ENCODE results near the gene NELFA.

The NELFA gene

GRCh38 chr4:1961563-1961962, 47.2 kb downstream of the NELFA start:
- no peak for DNase-seq

DNA sequence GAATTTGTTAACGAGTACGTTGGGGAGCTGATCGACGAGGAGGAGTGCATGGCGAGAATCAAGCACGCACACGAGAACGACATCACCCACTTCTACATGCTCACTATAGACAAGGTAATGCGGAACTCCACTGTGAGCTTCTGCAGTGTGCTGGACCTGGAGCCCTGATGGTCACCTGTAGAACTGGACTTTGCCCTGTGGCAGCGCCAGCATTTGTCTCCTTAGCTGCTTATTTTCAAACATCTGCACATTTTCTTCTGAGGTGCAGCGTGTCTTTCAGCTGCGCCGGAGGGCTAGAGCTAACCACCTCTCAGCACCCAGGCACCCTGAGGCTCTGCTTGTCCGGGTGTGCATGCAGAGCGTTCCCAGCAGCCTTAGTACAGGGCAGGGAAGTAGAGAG, 47.7 kb downstream of the NELFA start:
- DNase-seq = no peak

GRCh38 chr4:1960170-1960825, 48.5 kb downstream of the NELFA start:
- no peak for DNase-seq

DNA sequence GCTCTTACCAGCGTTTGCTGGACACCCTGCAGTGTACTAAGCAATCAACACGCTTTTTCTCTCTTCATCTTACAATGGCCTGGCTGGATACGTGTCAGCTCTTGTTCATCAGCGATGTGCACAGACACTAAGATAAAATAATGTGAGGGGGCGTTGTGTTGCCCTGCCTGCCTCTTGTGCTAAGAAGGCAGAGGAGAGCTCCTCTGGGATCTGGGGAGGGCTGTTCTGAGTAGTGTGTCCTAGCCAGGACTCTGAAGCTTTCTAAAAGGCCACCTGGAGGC, 49.7 kb downstream of the NELFA start:
- DNase-seq = no peak

DNA sequence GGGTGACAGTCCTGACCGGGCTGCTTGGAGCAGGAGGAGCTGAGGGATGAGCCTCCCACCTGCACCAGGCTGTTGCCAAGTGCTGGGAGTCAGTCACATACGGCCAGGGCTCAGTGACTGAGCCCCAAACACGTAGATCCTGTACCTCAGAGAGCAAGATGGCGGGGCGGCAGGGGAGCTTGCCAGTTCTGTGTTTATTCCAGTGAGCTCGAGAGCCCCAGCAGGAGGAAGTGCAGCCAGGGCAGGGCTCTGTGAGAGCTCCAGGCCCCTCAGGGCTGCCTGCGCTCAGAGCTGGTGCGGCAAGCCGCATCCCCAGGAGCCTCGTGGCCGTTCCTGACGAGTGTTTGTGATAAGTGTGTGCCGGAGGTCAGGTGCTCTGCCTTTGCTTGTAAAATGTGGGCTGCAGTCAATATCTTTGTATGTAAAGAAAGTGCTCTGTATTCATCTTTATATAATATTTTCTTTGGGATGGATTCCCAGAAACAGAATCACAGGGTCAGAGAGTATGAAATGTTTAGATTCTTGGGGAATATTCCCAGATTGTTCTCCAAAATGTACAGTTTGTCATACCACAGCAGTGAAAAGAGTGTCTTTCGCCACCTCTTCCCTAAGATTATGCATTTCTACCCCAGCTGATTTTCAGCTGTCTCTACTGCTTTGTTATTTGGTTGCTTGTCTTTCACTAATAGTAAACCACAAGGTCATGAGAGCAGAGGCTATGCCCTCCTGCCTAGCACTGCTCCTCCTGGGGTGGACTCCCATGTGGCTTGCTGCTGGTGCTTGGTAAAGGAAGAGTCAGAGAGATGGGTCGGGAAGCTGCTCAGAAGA, 50.3 kb downstream of the NELFA start:
- DNase-seq = no peak

GRCh38 chr4:1956631-1957030, 52.1 kb downstream of the NELFA start:
- no peak for DNase-seq

DNA sequence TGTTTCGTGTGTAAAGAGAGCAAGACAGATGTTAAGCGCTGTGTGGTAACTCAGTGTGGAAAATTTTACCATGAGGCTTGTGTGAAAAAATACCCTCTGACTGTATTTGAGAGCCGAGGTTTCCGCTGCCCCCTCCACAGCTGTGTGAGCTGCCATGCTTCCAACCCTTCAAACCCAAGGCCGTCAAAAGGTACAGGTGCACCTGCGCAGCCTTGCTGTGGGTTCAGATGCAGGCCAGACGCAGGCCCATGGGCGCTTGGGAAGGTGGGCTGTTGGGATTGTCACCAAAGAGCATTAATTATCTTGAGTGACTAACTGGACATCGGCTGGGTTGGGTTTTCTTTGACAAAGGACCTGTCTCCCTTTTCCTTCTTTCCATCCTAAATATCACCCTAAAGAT, 55.4 kb downstream of the NELFA start:
- DNase-seq = no peak

DNA sequence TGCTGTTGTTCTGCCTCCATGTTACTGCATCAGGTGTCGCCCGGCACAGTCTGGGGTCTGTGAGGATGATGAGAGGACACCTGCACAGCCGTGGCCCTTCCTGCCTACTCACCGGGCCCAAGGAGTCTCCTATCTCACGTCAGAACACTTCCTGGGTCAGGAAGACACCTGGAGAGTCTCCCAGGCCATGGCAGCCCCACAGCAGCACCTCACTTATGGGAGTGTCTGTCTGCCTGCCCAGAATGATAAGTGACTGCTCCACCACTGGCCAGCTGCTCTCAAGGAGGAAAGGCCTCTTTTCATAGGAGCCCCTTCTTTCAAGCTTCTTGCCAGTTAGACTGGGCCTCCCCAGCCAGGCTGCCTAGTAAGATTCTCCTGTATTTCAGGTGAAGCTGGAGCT, 56.1 kb downstream of the NELFA start:
- no peak for DNase-seq

- DNase-seq = no peak
Observed at GRCh38 chr4:1952058-1952700, 56.6 kb downstream of the NELFA start.

- DNase-seq = no peak
Observed at GRCh38 chr4:1950369-1950768, 58.4 kb downstream of the NELFA start.

DNA sequence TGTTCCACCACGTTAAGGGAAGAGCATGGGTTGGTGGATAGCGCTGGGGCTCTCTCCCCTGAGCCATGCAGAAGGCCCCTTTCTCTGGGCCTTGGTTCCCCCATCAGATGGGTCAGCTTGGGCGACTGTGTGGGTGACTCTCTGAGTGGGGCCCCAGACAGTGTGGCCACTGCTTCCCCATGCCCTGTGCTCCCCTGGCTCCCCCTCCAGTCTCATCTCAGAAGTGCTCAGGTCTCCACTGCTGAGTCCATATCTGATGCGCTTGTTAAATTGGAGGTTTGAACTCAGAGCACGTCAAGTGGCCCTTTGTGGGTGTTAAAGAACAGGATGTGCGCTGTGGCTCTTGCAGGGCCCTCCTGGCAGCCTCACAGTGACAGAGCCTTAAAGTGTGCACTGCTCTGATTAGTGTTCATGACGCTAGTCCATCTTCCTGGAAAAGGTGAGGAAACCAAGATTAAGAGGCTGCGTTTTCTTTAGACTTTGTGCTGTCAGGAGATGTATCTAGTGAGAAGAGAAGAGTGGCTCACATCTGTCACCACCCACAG, 59.8 kb downstream of the NELFA start:
- DNase-seq = no peak

DNA sequence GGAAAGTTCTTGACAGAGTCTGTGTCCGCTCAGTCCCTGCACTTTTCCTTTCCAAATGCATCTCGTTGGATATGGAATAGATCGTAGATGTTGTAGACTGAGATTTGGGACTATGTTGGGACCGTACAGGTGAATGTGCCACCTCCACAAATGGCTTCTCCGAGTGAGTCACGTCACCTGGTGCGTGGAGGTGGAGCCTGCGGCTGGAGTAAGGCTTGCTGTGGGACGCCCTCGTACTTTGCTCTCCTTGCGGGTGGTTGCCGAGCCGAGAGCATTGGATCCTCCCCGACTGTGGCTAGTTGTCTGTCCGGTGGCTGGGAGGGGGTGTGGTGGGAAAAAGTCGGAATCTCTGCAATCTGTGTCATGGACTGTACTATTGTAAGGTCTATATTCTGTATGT, 60.5 kb downstream of the NELFA start:
- no peak for DNase-seq

DNA sequence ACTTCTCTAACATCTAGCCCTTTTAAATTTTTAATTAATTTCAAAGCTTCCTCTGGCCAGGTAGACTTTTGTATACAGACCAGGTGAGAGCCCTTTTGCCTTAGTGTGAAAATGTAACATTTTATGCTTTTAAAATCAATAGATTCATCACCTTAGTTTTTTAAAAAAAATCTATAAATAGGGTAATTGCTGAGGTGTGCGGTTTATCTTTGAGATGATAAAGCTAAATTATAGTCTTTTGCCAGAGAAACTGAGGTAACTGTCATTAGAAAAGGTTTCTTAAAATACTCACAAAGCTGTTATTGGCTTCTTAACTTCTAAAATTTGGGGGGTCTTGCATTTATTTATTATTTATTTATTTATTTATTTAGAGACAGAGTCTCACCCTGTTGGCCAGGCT, 62.9 kb downstream of the NELFA start:
- DNase-seq = no peak

DNA sequence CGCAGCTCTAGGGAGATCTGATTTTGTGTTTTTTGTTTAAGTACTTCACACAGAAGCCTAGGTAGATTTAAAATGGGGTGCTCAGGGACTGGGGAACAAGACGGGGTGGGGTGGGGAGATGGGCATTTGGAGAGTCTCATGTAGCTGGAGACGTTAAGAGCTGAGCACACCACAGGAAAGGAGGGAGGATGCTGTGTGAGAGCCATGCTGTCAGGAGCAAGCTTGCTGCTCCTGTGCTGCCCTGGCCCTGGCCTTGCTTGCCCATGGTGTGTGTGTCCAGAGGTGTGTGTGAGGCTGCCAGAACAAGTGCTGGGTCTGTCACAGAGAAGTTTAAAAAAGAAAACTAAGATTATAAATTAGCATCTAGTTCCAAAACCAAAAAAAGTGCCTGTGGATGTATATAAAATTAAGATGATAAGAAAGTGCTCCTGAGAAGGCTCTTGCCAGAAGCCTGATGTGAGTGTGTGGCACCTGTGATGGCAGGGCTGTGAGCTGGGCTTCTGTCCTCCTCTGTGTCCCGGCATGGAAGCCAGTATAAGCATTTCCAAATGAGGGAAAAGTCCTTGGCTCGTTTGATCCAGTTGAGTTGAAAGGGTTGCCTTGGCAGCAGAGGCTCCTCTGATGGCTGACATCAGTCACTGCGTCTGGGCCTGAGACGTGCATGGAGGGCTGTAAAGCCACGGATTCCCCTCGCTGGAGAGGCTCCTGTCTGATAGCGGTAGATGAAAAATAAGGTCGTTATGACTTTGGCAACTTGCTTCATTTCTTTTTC, 63.5 kb downstream of the NELFA start:
- DNase-seq = no peak

DNA sequence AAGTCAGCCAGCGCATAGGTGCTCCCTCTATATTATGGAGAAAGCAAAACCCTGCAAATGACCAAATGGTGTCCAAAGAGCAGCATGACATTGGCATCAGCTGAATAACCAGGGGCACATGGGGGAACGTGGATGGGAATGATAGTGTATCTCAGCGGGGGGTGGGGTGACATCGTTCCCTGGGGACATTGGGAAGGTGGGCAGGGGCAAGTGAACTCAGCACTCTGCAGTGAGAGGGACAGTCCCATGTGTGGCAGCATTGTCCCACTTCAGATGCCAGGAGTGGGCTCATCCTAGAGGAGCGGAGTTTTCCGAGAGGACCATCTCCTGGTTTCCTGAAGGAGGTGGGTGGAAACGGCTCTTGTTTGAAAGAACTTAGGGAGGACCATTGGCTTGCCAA, 64.8 kb downstream of the NELFA start:
- DNase-seq = no peak

GRCh38 chr4:1940566-1940965, 68.2 kb downstream of the NELFA start:
- DNase-seq = no peak

GRCh38 chr4:1939664-1940509, 68.9 kb downstream of the NELFA start:
- DNase-seq = no peak

GRCh38 chr4:1938027-1938426, 70.7 kb downstream of the NELFA start:
- no peak for DNase-seq

- no peak for DNase-seq
Observed at GRCh38 chr4:1937550-1937949, 71.2 kb downstream of the NELFA start.

GRCh38 chr4:1933700-1934099, 75.1 kb downstream of the NELFA start:
- no peak for DNase-seq

DNA sequence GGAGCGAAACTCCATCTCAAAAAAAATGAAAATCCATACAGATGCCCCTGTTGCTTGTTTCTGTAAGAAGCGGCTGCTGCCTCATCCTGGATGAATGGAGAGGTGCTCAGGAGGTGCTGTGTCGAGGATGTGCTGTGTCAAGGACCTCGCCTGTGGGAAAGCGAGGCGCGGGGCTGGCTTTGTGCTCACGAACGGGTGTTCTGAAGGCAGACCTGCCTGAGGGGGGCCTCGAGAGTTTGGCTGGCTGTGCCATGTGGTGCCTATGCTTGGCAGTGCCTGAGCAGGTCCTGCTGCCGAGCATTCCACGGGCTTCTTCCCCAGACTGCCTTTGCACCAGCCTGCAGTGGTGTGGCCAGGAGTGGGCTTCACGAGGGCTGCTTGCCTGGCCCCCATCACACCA, 76.0 kb downstream of the NELFA start:
- DNase-seq = no peak

All from effector CD4-positive, alpha-beta T cell (primary cell).